ENCODE data around the gene MRTFA. TPM values are rescaled to one million over a fixed set of nuclear protein-coding genes. Genes with fewer than 3 reads are reported as not detected.
A peak's percentile ranks its signal among the peaks of the same experiment; 100 is the strongest.

MRTFA gene
- total RNA-seq, 1 donor from 2014 or later: 19.2 TPM

- TF ChIP-seq, protein P1, sequence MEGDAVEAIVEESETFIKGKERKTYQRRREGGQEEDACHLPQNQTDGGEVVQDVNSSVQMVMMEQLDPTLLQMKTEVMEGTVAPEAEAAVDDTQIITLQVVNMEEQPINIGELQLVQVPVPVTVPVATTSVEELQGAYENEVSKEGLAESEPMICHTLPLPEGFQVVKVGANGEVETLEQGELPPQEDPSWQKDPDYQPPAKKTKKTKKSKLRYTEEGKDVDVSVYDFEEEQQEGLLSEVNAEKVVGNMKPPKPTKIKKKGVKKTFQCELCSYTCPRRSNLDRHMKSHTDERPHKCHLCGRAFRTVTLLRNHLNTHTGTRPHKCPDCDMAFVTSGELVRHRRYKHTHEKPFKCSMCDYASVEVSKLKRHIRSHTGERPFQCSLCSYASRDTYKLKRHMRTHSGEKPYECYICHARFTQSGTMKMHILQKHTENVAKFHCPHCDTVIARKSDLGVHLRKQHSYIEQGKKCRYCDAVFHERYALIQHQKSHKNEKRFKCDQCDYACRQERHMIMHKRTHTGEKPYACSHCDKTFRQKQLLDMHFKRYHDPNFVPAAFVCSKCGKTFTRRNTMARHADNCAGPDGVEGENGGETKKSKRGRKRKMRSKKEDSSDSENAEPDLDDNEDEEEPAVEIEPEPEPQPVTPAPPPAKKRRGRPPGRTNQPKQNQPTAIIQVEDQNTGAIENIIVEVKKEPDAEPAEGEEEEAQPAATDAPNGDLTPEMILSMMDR (IDR thresholded peaks at IDR 0.05; ENCODE audit: borderline replicate concordance): no peak
- Histone ChIP-seq H3K4me3 (no peak overlapping the region), H3K9me3 (replicated peaks) (no peaks in the 10 kb centered on the region), H3K27ac (replicated peaks) (no peak overlapping the region), H3K36me3 (no peaks in the 10 kb centered on the region), H3K4me1 (peaks cover 46% of the 10 kb centered on the region), H3K27me3 (ENCODE audit: low read depth) (no peaks in the 10 kb centered on the region)
- no peak for DNase-seq
- intact Hi-C loops (cut with micrococcal nuclease): loop anchor here (10.0 kb wide), 1 partner anchor 115 kb away; no protein-coding TSS in a partner anchor
Observed at GRCh38 chr22:40529821-40530220, 106.7 kb downstream of the MRTFA start.

DNA sequence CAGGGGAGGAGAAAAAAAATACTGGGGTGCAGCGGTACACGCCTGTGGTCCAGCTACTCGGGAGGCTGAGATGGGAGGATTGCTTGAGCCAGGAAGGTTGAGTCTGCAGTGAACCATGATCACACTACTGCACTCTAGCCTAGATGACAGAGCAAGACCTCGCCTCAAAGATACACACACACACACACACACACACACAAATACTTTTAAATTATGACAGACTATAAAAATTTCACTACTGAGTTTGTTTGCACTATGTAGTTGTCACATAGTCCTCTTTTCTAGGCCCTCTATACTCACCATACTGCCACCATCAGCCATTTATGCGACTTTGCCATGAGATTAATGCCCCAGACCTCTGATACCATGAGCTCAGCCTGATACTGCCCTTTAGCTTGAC, 109.6 kb downstream of the MRTFA start:
- Histone ChIP-seq H3K27ac (replicated peaks) (peak overlapping the region; percentile 39), H3K27me3 (ENCODE audit: low read depth) (no peaks in the 10 kb centered on the region), H3K9me3 (replicated peaks) (no peaks in the 10 kb centered on the region), H3K4me1 (peaks cover 22% of the 10 kb centered on the region), H3K36me3 (no peaks in the 10 kb centered on the region), H3K4me3 (no peak overlapping the region)
- no peak for DNase-seq
- TF ChIP-seq, protein P1 (IDR thresholded peaks at IDR 0.05; ENCODE audit: borderline replicate concordance): no peak
- intact Hi-C loops (cut with micrococcal nuclease): loop anchor here (10.0 kb wide), 1 partner anchor 118 kb away; no protein-coding TSS in a partner anchor

- peak; percentile 53 for DNase-seq
- H3K36me3 ChIP-seq: no peaks in the 10 kb centered on the region
Observed at GRCh38 chr22:40525250-40525884, 111.2 kb downstream of the MRTFA start.

GRCh38 chr22:40524392-40525249, 111.9 kb downstream of the MRTFA start:
- Histone ChIP-seq H3K27ac (replicated peaks) (peak overlapping the region; percentile 7), H3K4me3 (no peak overlapping the region), H3K36me3 (no peaks in the 10 kb centered on the region), H3K27me3 (ENCODE audit: low read depth) (no peaks in the 10 kb centered on the region), H3K9me3 (replicated peaks) (no peaks in the 10 kb centered on the region), H3K4me1 (peaks cover 16% of the 10 kb centered on the region)
- TF ChIP-seq, protein P1 (IDR thresholded peaks at IDR 0.05; ENCODE audit: borderline replicate concordance): no peak
- intact Hi-C loops (cut with micrococcal nuclease): loop anchor here (10.0 kb wide), 1 partner anchor 120 kb away; no protein-coding TSS in a partner anchor
- no peak for DNase-seq

More at GRCh38 chr22:40525250-40525884, 111.2 kb downstream of the MRTFA start:
- Histone ChIP-seq H3K4me3 (no peak overlapping the region), H3K9me3 (replicated peaks) (no peaks in the 10 kb centered on the region), H3K4me1 (peaks cover 16% of the 10 kb centered on the region), H3K27ac (replicated peaks) (peak overlapping the region; percentile 13), H3K27me3 (ENCODE audit: low read depth) (no peaks in the 10 kb centered on the region)
- TF ChIP-seq, protein P1 (IDR thresholded peaks at IDR 0.05; ENCODE audit: borderline replicate concordance): peak; percentile 77
- intact Hi-C loops (cut with micrococcal nuclease): loop anchor here (10.0 kb wide), 1 partner anchor 119 kb away; no protein-coding TSS in a partner anchor

- H3K27ac ChIP-seq (replicated peaks): no peak overlapping the region
- H3K4me1 ChIP-seq: peaks cover 26% of the 10 kb centered on the region
- intact Hi-C loops (cut with micrococcal nuclease): loop anchor here (10.0 kb wide), 1 partner anchor 123 kb away; no protein-coding TSS in a partner anchor
Observed at GRCh38 chr22:40522141-40522540, 114.4 kb downstream of the MRTFA start.

More at GRCh38 chr22:40522141-40522540, 114.4 kb downstream of the MRTFA start:
- no peak for DNase-seq
- TF ChIP-seq, protein P1 (IDR thresholded peaks at IDR 0.05; ENCODE audit: borderline replicate concordance): no peak
- Histone ChIP-seq H3K4me3 (no peak overlapping the region), H3K27me3 (ENCODE audit: low read depth) (no peaks in the 10 kb centered on the region), H3K9me3 (replicated peaks) (no peaks in the 10 kb centered on the region), H3K36me3 (no peaks in the 10 kb centered on the region)

Data from left ventricle myocardium inferior (tissue), 1 donor.